IMR-90 (cell line): ENCODE data around the gene ZMIZ1. TPM values are rescaled to one million over a fixed set of nuclear protein-coding genes. Genes with fewer than 3 reads are reported as not detected.

Experiments used
- ATAC-seq: fragments of 200-7000 bp; cut with Tn5 transposase; 2 replicates; pipeline ENCODE4 v1.9.1; 2020; ENCODE audit warnings: low read depth, mild to moderate bottlenecking, moderate library complexity
- BruUV-seq: library from RNA; stranded (reverse); fragments of 400-500 nt; replicated peaks from 2 replicates; lab custom pipeline; 2021; lab: Mats Ljungman, UMichigan
- CTCF ChIA-PET: fragments of 300-600 bp; formaldehyde crosslinking; extraction: SDS; loops from one replicate; lab custom pipeline; 2021; ENCODE audit warnings: antibody characterized with exemption; lab: Yijun Ruan, JAX
- POLR2A ChIA-PET: fragments of 300-600 bp; sonication (Branson Sonifier 250); formaldehyde crosslinking; loops from one replicate; lab custom pipeline; 2022; ENCODE audit warnings: antibody characterized with exemption; ENCODE audit not compliant: unreplicated experiment; lab: Charles Lee
- DNase-seq: peaks from one replicate; pipeline ENCODE4 v3.0.0; 2013
- H2AFZ ChIP-seq: replicated peaks from 2 replicates; pipeline ENCODE3; 2013; ENCODE audit warnings: low read length, mild to moderate bottlenecking; ENCODE audit not compliant: poor library complexity
- H2AK5ac ChIP-seq: 2 replicates; pipeline ENCODE4 v1.6.1; 2013; ENCODE audit warnings: low read depth, low read length, inconsistent platforms
- H2AK9ac ChIP-seq: replicated peaks from 2 replicates; pipeline ENCODE3; 2013; ENCODE audit warnings: mild to moderate bottlenecking, low read depth, low read length, moderate library complexity; ENCODE audit not compliant: poor library complexity
- H2BK120ac ChIP-seq: 2 replicates; pipeline ENCODE4 v1.6.1; 2013; ENCODE audit warnings: low read depth, low read length, inconsistent platforms
- H2BK15ac ChIP-seq: 3 replicates; pipeline ENCODE4 v1.6.1; 2013; ENCODE audit warnings: low read depth, low read length, inconsistent platforms
- H2BK20ac ChIP-seq: 2 replicates; pipeline ENCODE4 v1.6.1; 2013; ENCODE audit warnings: low read depth, mild to moderate bottlenecking, inconsistent platforms, low read length, moderate library complexity
- H2BK5ac ChIP-seq: 2 replicates; pipeline ENCODE4 v1.6.1; 2013; ENCODE audit warnings: mild to moderate bottlenecking, low read depth, low read length, inconsistent platforms; ENCODE audit not compliant: poor library complexity, severe bottlenecking
- H3K14ac ChIP-seq: replicated peaks from 2 replicates; pipeline ENCODE4 v1.6.1; 2013; ENCODE audit warnings: low read depth, low read length, inconsistent platforms
- H3K18ac ChIP-seq: 2 replicates; pipeline ENCODE4 v1.6.1; 2013; ENCODE audit warnings: low read depth, low read length, control low read depth
- H3K23ac ChIP-seq: 2 replicates; pipeline ENCODE4 v1.6.1; 2013; ENCODE audit warnings: low read depth, low read length, inconsistent platforms
- H3K27ac ChIP-seq: 2 replicates; pipeline ENCODE4 v1.5.1; 2013; ENCODE audit warnings: mild to moderate bottlenecking, control low read depth, low read length; ENCODE audit not compliant: insufficient read depth
- H3K27me3 ChIP-seq: 2 replicates; pipeline ENCODE4 v1.6.1; 2013; ENCODE audit warnings: low read length; ENCODE audit not compliant: control insufficient read depth, insufficient read depth
- H3K36me3 ChIP-seq: 2 replicates; pipeline ENCODE4 v1.6.1; 2013; ENCODE audit warnings: low read length, mixed read lengths; ENCODE audit not compliant: control insufficient read depth, insufficient read depth
- H3K4ac ChIP-seq: 2 replicates; pipeline ENCODE4 v1.6.1; 2013; ENCODE audit warnings: low read depth, low read length, inconsistent platforms
- H3K4me1 ChIP-seq: 2 replicates; pipeline ENCODE4 v1.6.1; 2013; ENCODE audit warnings: low read length, mixed read lengths; ENCODE audit not compliant: control insufficient read depth, insufficient read depth
- H3K4me2 ChIP-seq: 2 replicates; pipeline ENCODE4 v1.6.1; 2013; ENCODE audit warnings: low read depth, mild to moderate bottlenecking, control low read depth, low read length, moderate library complexity
- H3K4me3 ChIP-seq: 2 replicates; pipeline ENCODE4 v1.5.1; 2013; ENCODE audit warnings: low read depth, mild to moderate bottlenecking, control low read depth, low read length, moderate library complexity; ENCODE audit not compliant: insufficient read depth
- H3K56ac ChIP-seq: 2 replicates; pipeline ENCODE4 v1.6.1; 2013; ENCODE audit warnings: low read length, inconsistent platforms; ENCODE audit not compliant: insufficient read depth; ENCODE audit errors: extremely low read depth
- H3K79me1 ChIP-seq, 2 experiments: 2 replicates each; pipeline ENCODE4 v1.6.1; 2013; ENCODE audit warnings: low read length in 2 of 2, inconsistent platforms in 1 of 2, low read depth in 1 of 2
- H3K9ac ChIP-seq: 2 replicates; pipeline ENCODE4 v1.6.1; 2013; ENCODE audit warnings: low read depth, low read length, control low read depth
- H3K9me1 ChIP-seq: 2 replicates; pipeline ENCODE4 v1.6.1; 2013; ENCODE audit warnings: low read length, inconsistent platforms; ENCODE audit not compliant: insufficient read depth
- H3K9me3 ChIP-seq: 2 replicates; pipeline ENCODE4 v1.6.1; 2013; ENCODE audit warnings: low read length; ENCODE audit not compliant: control insufficient read depth, insufficient read depth
- H4K20me1 ChIP-seq: 2 replicates; pipeline ENCODE4 v1.6.1; 2013; ENCODE audit warnings: low read length, inconsistent platforms; ENCODE audit not compliant: insufficient read depth
- H4K5ac ChIP-seq: 2 replicates; pipeline ENCODE4 v1.6.1; 2013; ENCODE audit warnings: mild to moderate bottlenecking, low read depth, low read length, control low read depth
- H4K8ac ChIP-seq, 2 experiments: 2 replicates each; pipeline ENCODE4 v1.6.1; 2013; ENCODE audit warnings: low read depth in 2 of 2, low read length in 2 of 2, control low read depth in 1 of 2, inconsistent platforms in 1 of 2
- H4K91ac ChIP-seq: 2 replicates; pipeline ENCODE4 v1.6.1; 2013; ENCODE audit warnings: low read depth, low read length, inconsistent platforms; ENCODE audit not compliant: insufficient read depth
- BHLHE40 ChIP-seq: fragments of 150-350 bp; IDR thresholded peaks from 2 replicates; pipeline ENCODE4 v1.6.1; 2016; ENCODE audit warnings: mild to moderate bottlenecking, low read depth, low read length
- CEBPB ChIP-seq: IDR thresholded peaks from 2 replicates; pipeline ENCODE4 v1.6.1; 2012; ENCODE audit warnings: low read depth, low read length, improper control_type of control experiment
- CHD1 ChIP-seq: IDR thresholded peaks from 2 replicates; pipeline ENCODE4 v1.6.1; 2012; ENCODE audit warnings: low read depth, low read length, improper control_type of control experiment
- MAFK ChIP-seq: IDR thresholded peaks from 2 replicates; pipeline ENCODE4 v1.6.1; 2012; ENCODE audit warnings: low read depth, low read length, improper control_type of control experiment
- MAZ ChIP-seq: IDR thresholded peaks from 2 replicates; pipeline ENCODE4 v1.6.1; 2012; ENCODE audit warnings: low read depth, mild to moderate bottlenecking, low read length, improper control_type of control experiment, moderate library complexity, borderline replicate concordance
- NFE2L2 ChIP-seq: fragments of 150-350 bp; IDR thresholded peaks from 2 replicates; pipeline ENCODE4 v1.6.1; 2016; ENCODE audit warnings: low read depth, mild to moderate bottlenecking, low read length
- RAD21 ChIP-seq: IDR thresholded peaks from 2 replicates; pipeline ENCODE4 v1.6.1; 2012; ENCODE audit warnings: low read length, improper control_type of control experiment
- RCOR1 ChIP-seq: IDR thresholded peaks from 2 replicates; pipeline ENCODE4 v1.6.1; 2012; ENCODE audit warnings: mild to moderate bottlenecking, low read length, improper control_type of control experiment; ENCODE audit not compliant: insufficient replicate concordance
- RFX5 ChIP-seq: IDR thresholded peaks from 2 replicates; pipeline ENCODE4 v1.8.0; 2012; ENCODE audit warnings: low read depth, mild to moderate bottlenecking, low read length, moderate library complexity
- SMC3 ChIP-seq: fragments of 150-350 bp; IDR thresholded peaks from 2 replicates; pipeline ENCODE4 v1.6.1; 2016; ENCODE audit warnings: low read depth, mild to moderate bottlenecking, antibody characterized with exemption, low read length, moderate library complexity
- WGBS, 2 experiments: methylation state at CpG; one replicate each; pipeline versions ENCODE4 v1.1.5 to v1.1.7; 2013; ENCODE audit warnings: missing lambda C conversion rate in 2 of 2; ENCODE audit not compliant: insufficient read length in 1 of 2; ENCODE audit errors: extremely low coverage in 2 of 2; 5-methylcytosine and 5-hydroxymethylcytosine counted together
- dilution Hi-C: fragments of 300-500 bp; cut with HindIII; formaldehyde crosslinking; loops from one replicate; pipeline ENCODE4 v1.14.3; 2018; ENCODE audit warnings: low sequenced_read_pairs; ENCODE audit not compliant: unreplicated experiment
- in situ Hi-C: fragments of 300-500 bp; cut with MboI; formaldehyde crosslinking; loops from 3 replicates; pipeline ENCODE4 v1.14.3; 2019; ENCODE audit warnings: low sequenced_read_pairs, inconsistent platforms, mixed read lengths
- intact Hi-C: fragments of 100-400 bp; cut with micrococcal nuclease; formaldehyde crosslinking; loops from 2 replicates; pipeline ENCODE4 v1.10.0; 2022
- polyA plus RNA-seq, 3 experiments: library from polyadenylated mRNA; depleted of rRNA; stranded (reverse); fragments of >200 nt; gene quantifications; 2 replicates each; pipeline ENCODE4 v1.2.3, GENCODE V29; 2012; ENCODE audit warnings: low replicate concordance in 1 of 3
- total RNA-seq: library from RNA; depleted of rRNA; stranded (reverse); fragments of >200 nt; gene quantifications from 2 replicates; pipeline ENCODE4 v1.2.3, GENCODE V29; 2012

ZMIZ1 gene
- total and polyA plus RNA-seq, 2 of the 4 experiments (the other 2 are of a cell fraction) = 6.6 to 48.7 TPM

DNA sequence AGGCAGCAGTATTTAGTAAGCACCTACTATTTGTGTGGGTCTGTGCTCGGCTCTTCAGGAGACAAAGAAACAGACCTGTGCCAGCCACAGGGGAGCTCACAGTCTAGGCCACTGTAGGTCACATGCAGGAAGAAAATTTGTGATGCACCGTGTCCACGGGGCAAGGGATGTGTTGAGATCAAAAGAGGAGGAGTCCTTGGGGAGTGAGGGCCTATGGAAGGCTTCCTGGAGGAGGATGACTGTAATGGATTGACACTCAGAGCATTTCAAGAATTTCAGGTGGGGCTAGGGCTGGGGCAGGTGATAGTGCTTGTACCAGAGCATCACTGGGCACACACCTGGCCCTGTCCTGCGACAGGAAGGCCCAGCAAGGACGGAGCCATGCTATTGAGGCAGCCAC, 102.7 kb downstream of the ZMIZ1 start:
- no peak for TF ChIP-seq RFX5
- TF ChIP-seq RAD21 = no peak
- TF ChIP-seq NFE2L2 = no peak
- no peak for TF ChIP-seq MAFK
- no peak for TF ChIP-seq MAZ
- TF ChIP-seq SMC3 = no peak
- TF ChIP-seq BHLHE40 = no peak
- TF ChIP-seq CHD1 = no peak
- no peak for TF ChIP-seq CEBPB
- no peak for TF ChIP-seq RCOR1
- Histone ChIP-seq H3K4me1 (peaks cover 32% of the 10 kb centered on the region), H4K91ac (no peak overlapping the region), H3K9ac (no peak overlapping the region), H4K8ac (no peak overlapping the region), H3K4me2 (no peak overlapping the region), H2BK15ac (no peak overlapping the region), H3K56ac (no peak overlapping the region), H3K23ac (no peak overlapping the region), H2BK120ac (no peak overlapping the region), H2AFZ (no peak overlapping the region), H3K4me3 (no peak overlapping the region), H3K9me3 (no peaks in the 10 kb centered on the region), H4K5ac (no peak overlapping the region), H4K20me1 (peaks cover 23% of the 10 kb centered on the region), H3K14ac (no peak overlapping the region), H3K79me1 (peaks cover 44 to 95% of the 10 kb centered on the region in 2 experiments), H3K18ac (no peak overlapping the region), H2AK9ac (no peak overlapping the region), H2BK5ac (no peak overlapping the region), H3K4ac (no peak overlapping the region), H3K9me1 (peaks cover 25% of the 10 kb centered on the region), H3K36me3 (peaks cover 57% of the 10 kb centered on the region), H3K27me3 (no peaks in the 10 kb centered on the region), H2AK5ac (no peak overlapping the region), H2BK20ac (no peak overlapping the region), H3K27ac (no peak overlapping the region)
- in situ Hi-C loops = no loop called here
- intact Hi-C loops = no loop called here
- no peak for DNase-seq
- dilution Hi-C loops = no loop called here
- ATAC-seq = no peak
- ChIA-PET CTCF (no interaction called here), POLR2A (no interaction called here)
- no TSS peak for BruUV-seq
- 100% methylated on average over 2 of the region's 5 CpGs; no CpG with 5 or more reads in 1 of the 2 experiments for WGBS, 2 experiments
